K562 (cell line): ENCODE data around the gene CCDC27. TPM values are rescaled to one million over a fixed set of nuclear protein-coding genes. Genes with fewer than 3 reads are reported as not detected.

Experiments used
- ATAC-seq: fragments of 200-7000 bp; cut with Tn5 transposase; 3 replicates; pipeline ENCODE4 v1.9.1; 2020; ENCODE audit warnings: moderate library complexity
- BruUV-seq: library from RNA; stranded (reverse); fragments of 400-500 nt; replicated peaks from 2 replicates; lab custom pipeline; 2021; lab: Mats Ljungman, UMichigan
- CTCF ChIA-PET: fragments of 300-600 bp; formaldehyde crosslinking; extraction: SDS; loops from one replicate; lab custom pipeline; 2021; ENCODE audit warnings: low intra/inter-chr PET ratio; lab: Yijun Ruan, JAX
- POLR2A ChIA-PET: fragments of 300-600, 350-650 bp; sonication (Branson Sonifier 250); formaldehyde crosslinking; extraction: SDS; loops from one replicate; lab custom pipeline; 2021; ENCODE audit warnings: antibody characterized with exemption, inconsistent platforms; lab: Yijun Ruan, JAX
- DNase-seq, 4 experiments: peaks; one replicate each; pipeline versions ENCODE4 v3.0.0 to v3.0.0-alpha.2; 2011 to 2018; ENCODE audit warnings: low spot score in 3 of 4, mixed read lengths in 3 of 4; ENCODE audit errors: extremely low read depth in 1 of 4
- FAIRE-seq: peaks from 2 replicates; lab custom pipeline; 2011; peaks lifted over from hg19 to GRCh38; lab: Jason Lieb, UNC
- H2AFZ ChIP-seq: 2 replicates; pipeline ENCODE4 v1.6.0; 2011; ENCODE audit warnings: low read depth, low read length, control low read depth, inconsistent platforms
- H3K27ac ChIP-seq: fragments of 200-600 bp; 3 replicates; pipeline ENCODE4 v1.8.0; 2011; ENCODE audit warnings: low read depth, mild to moderate bottlenecking, control low read depth, inconsistent platforms, low read length, moderate library complexity, mixed read lengths; ENCODE audit errors: extremely low read depth
- H3K27me3 ChIP-seq, 2 experiments: fragments of 300-600 bp in 1 of 2; 2 replicates in 1 of 2; 3 replicates in 1 of 2; pipeline versions ENCODE4 v1.6.0 to v1.8.0; 2011; ENCODE audit warnings: inconsistent platforms in 2 of 2, low read length in 2 of 2, mild to moderate bottlenecking in 1 of 2, mixed read lengths in 1 of 2, moderate library complexity in 1 of 2; ENCODE audit not compliant: control insufficient read depth in 2 of 2, insufficient read depth in 2 of 2
- H3K36me3 ChIP-seq: fragments of 300-600 bp; 3 replicates; pipeline ENCODE4 v1.8.0; 2011; ENCODE audit warnings: mild to moderate bottlenecking, low read length, inconsistent platforms; ENCODE audit not compliant: control insufficient read depth, insufficient read depth
- H3K4me1 ChIP-seq, 2 experiments: fragments of 200-600 bp in 1 of 2; replicated peaks in 1 of 2; 2 replicates in 1 of 2; 3 replicates in 1 of 2; pipeline versions ENCODE4 v1.5.1 to v1.8.0; 2011; ENCODE audit warnings: inconsistent platforms in 2 of 2, low read length in 2 of 2, mild to moderate bottlenecking in 1 of 2, mixed read lengths in 1 of 2, moderate library complexity in 1 of 2; ENCODE audit not compliant: control insufficient read depth in 2 of 2, insufficient read depth in 2 of 2
- H3K4me2 ChIP-seq: 2 replicates; pipeline ENCODE4 v1.6.1; 2011; ENCODE audit warnings: low read length, control low read depth, inconsistent platforms, mixed read lengths; ENCODE audit not compliant: insufficient read depth
- H3K4me3 ChIP-seq: fragments of 200-600 bp; sonication (generic), shearing (Covaris generic); 2 replicates; pipeline ENCODE4 v1.5.1; 2016; ENCODE audit warnings: control low read depth, inconsistent platforms
- H3K79me2 ChIP-seq: fragments of 200-600 bp; 3 replicates; pipeline ENCODE4 v1.8.0; 2011; ENCODE audit warnings: low read length, inconsistent platforms; ENCODE audit not compliant: control insufficient read depth, insufficient read depth
- H3K9ac ChIP-seq, 2 experiments: 2 replicates each; pipeline versions ENCODE4 v1.6.0 to v1.6.1; 2011; ENCODE audit warnings: low read depth in 2 of 2, low read length in 2 of 2, control low read depth in 1 of 2, inconsistent platforms in 1 of 2, mild to moderate bottlenecking in 1 of 2, mixed read lengths in 1 of 2; ENCODE audit not compliant: insufficient read depth in 1 of 2
- H3K9me1 ChIP-seq: one replicate; pipeline ENCODE4 v1.6.0; 2011; ENCODE audit warnings: inconsistent platforms, mild to moderate bottlenecking, low read length, moderate library complexity; ENCODE audit not compliant: control insufficient read depth, insufficient read depth
- H3K9me3 ChIP-seq: replicated peaks from 2 replicates; pipeline ENCODE4 v1.5.1; 2011; ENCODE audit warnings: low read depth, low read length, inconsistent platforms; ENCODE audit not compliant: control insufficient read depth, insufficient read depth
- H4K20me1 ChIP-seq: replicated peaks from 2 replicates; pipeline ENCODE4 v1.6.1; 2011; ENCODE audit warnings: low read length, inconsistent platforms, mixed read lengths; ENCODE audit not compliant: control insufficient read depth, insufficient read depth
- IRF1 ChIP-seq: sonication (generic); formaldehyde crosslinking; IDR thresholded peaks from 2 replicates; pipeline ENCODE4 v1.8.0; 2022; ENCODE audit warnings: missing genetic modification reagents, mild to moderate bottlenecking, borderline replicate concordance
- WGBS: fragments of 100-300 bp; shearing (Covaris generic); methylation state at CpG from one replicate; pipeline ENCODE4 v1.1.6; 2016; ENCODE audit warnings: low coverage, mixed read lengths; ENCODE audit not compliant: insufficient coverage; ENCODE audit errors: missing lambda C conversion rate; 5-methylcytosine and 5-hydroxymethylcytosine counted together
- in situ Hi-C: fragments of 300-500 bp; cut with MboI; formaldehyde crosslinking; loops from 4 replicates; pipeline ENCODE4 v1.15.0; 2018; ENCODE audit warnings: inconsistent platforms, mixed read lengths
- intact Hi-C: fragments of 100-400 bp; cut with micrococcal nuclease; formaldehyde crosslinking; loops from 2 replicates; pipeline ENCODE4 v1.14.2; 2022
- polyA plus RNA-seq, 8 experiments: library from polyadenylated mRNA; depleted of rRNA in 4 of 8; stranded (reverse) in 5 of 8; unstranded in 3 of 8; fragments of >200 nt; fragmentation: Nextera tagmentation in 2 of 8; fragmentation: Illumina TruSeq in 1 of 8; extraction: Ambion mirVana in 2 of 8; extraction: Trizol in 1 of 8; gene quantifications; 2 replicates each; pipeline versions ENCODE4 v1.2.1 to v1.2.3, GENCODE V29; 2011 to 2014; ENCODE audit warnings: inconsistent platforms in 1 of 8, missing spikeins in 1 of 8
- total RNA-seq, 7 experiments: library from RNA; depleted of rRNA in 6 of 7; stranded (reverse); fragments of >200 nt in 6 of 7; fragmentation: Illumina TruSeq in 2 of 7; extraction: Trizol in 2 of 7; gene quantifications; 2 replicates each; pipeline versions ENCODE4 v1.2.1 to v1.2.3, GENCODE V29; 2011 to 2021; ENCODE audit warnings: low replicate concordance in 1 of 7
- TF ChIP-seq, protein P1 (sequence below): fragments of 450-650 bp; IDR thresholded peaks from 2 replicates; pipeline ENCODE4 v1.6.1; 2018; ENCODE audit not compliant: partially characterized antibody

CCDC27 gene
- total and polyA plus RNA-seq, 9 of the 15 experiments (the other 6 are each of a cell fraction or from before 2014, with no cell fraction given): 0.01 to 0.04 TPM; not detected in 7

GRCh38 chr1:3713840-3714239 lies 38.4 kb upstream of the CCDC27 start:
- intact Hi-C loops (no loop called here), in situ Hi-C loops (no loop called here)
- Histone ChIP-seq H3K9me1 (peaks cover 4% of the 10 kb centered on the region), H3K9ac (0 out of 4 replicates have a peak overlapping the region, but pooled peaks of 1 of the 2 experiments have one; percentile 35), H3K27ac (no peak overlapping the region), H2AFZ (no peak overlapping the region), H3K9me3 (no peaks in the 10 kb centered on the region), H3K4me3 (no peak overlapping the region), H3K79me2 (no peaks in the 10 kb centered on the region), H3K4me1 (peaks cover 0 to 51% of the 10 kb centered on the region in 2 experiments; a peak in 3 of 5 replicates), H3K36me3 (no peaks in the 10 kb centered on the region), H4K20me1 (peaks cover 60% of the 10 kb centered on the region), H3K4me2 (no peak overlapping the region), H3K27me3 (peaks cover 22 to 88% of the 10 kb centered on the region in 2 experiments; a peak in 4 of 5 replicates)
- 5% methylated on average over 7 of the region's 7 CpGs for WGBS
- ChIA-PET POLR2A (interaction anchor here (0.6 to 1.4 kb wide), 5 partner anchors 11 to 1751 kb away, joined by 3 to 5 read pairs (median 3); no protein-coding TSS in a partner anchor), CTCF (no interaction called here)
- TF ChIP-seq, protein P1, sequence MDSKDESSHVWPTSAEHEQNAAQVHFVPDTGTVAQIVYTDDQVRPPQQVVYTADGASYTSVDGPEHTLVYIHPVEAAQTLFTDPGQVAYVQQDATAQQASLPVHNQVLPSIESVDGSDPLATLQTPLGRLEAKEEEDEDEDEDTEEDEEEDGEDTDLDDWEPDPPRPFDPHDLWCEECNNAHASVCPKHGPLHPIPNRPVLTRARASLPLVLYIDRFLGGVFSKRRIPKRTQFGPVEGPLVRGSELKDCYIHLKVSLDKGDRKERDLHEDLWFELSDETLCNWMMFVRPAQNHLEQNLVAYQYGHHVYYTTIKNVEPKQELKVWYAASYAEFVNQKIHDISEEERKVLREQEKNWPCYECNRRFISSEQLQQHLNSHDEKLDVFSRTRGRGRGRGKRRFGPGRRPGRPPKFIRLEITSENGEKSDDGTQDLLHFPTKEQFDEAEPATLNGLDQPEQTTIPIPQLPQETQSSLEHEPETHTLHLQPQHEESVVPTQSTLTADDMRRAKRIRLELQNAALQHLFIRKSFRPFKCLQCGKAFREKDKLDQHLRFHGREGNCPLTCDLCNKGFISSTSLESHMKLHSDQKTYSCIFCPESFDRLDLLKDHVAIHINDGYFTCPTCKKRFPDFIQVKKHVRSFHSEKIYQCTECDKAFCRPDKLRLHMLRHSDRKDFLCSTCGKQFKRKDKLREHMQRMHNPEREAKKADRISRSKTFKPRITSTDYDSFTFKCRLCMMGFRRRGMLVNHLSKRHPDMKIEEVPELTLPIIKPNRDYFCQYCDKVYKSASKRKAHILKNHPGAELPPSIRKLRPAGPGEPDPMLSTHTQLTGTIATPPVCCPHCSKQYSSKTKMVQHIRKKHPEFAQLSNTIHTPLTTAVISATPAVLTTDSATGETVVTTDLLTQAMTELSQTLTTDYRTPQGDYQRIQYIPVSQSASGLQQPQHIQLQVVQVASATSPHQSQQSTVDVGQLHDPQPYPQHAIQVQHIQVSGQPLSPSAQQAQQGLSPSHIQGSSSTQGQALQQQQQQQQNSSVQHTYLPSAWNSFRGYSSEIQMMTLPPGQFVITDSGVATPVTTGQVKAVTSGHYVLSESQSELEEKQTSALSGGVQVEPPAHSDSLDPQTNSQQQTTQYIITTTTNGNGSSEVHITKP: peak; percentile 21
- TF ChIP-seq IRF1 (CRISPR knock-in tag): no peak
- DNase-seq (no peak), FAIRE-seq (no peak), ATAC-seq (no peak)
- no TSS peak for BruUV-seq
